ENCODE data around the gene EPAS1.

The EPAS1 gene

DNA sequence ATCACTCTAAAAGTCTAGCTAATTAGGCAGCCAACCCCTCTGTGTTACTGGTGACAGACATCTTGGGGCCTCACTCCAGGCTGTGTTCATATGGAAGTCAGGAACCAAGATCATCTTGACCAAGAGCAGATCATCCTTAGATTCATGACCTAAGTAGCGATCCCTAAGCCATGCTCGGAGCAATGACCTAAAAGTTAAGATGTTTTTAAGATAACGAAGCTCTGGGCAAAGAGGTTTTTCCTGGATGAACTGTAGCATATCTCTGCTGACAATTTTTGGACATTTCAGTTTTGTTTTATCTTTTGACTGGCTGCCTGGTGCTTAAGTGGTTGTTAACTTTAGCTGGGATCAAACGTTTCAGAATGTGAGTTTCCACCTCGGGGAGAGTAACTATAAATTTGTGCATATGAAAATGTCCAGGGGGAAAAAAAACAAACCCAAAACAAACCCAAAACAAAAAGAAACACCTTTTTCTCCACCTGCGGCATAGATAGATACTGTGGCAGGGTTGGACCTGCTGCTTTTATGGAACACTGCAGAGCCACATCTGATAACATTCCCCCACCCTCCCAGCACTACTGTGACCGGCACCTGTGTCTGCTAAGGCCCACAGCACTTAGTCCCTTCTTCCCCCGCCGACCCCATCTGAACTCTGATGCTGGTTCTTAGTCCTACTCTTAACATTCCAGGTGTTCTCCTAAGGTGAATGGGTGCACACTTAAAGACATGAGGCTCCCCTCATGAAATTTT is 45.5 kb downstream of the EPAS1 start:
- DNase-seq, result no peak

DNA sequence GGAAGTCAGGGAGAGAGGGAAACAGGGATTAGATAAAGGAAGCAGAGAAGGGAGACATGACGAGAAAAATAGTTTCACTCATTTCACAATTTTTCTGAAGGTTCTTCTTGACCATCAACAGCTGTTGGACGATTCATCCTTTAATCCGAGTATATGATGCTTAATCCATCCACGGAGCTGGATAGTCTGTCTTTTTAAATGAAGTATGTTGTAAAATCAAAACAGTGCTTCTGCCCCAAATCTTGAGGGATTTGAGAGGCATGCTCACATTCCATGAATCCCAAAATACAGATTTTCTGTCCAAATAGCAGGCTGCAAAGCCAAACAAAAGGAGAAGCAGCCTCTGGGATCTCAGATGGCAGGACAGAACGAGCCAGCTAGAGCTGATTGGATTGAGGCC is 47.5 kb downstream of the EPAS1 start:
- DNase-seq, result no peak

GRCh38 chr2:46345775-46346174 is 48.6 kb downstream of the EPAS1 start:
- no peak for DNase-seq

DNA sequence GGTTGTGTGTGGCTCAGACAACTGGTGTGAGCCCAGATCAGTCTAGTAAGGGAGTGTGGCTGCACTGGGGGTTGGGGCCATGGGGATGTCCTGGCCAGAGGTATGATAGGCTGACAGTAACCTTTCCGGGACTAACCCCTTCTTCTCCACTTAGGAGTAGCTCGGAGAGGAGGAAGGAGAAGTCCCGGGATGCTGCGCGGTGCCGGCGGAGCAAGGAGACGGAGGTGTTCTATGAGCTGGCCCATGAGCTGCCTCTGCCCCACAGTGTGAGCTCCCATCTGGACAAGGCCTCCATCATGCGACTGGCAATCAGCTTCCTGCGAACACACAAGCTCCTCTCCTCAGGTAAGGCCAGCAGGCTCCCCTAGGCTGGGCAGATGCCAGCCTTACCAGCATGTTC is 49.5 kb downstream of the EPAS1 start:
- no peak for DNase-seq

- DNase-seq, result no peak
Observed at GRCh38 chr2:46347648-46348280, 50.6 kb downstream of the EPAS1 start.

DNA sequence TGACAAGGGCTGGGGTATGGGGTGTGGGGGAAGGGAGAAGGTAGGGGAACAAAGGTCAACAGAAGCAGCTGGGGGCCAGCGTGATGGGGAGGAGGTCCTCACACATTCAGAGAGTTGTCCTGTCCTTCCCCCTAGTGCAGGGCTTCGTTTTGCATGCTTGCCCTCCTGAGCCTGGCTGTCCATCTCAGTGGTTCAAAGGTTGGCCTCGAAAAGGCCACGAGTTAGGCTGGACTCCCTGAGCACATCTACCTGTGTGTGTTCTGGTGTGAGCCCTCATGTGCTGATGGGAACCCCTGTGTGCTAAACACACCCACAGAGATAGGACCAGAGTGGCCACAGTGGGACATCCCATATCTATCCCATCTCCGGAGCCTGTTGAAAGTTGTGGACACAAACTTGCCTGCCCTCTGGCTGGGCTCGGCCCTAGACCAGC is 51.9 kb downstream of the EPAS1 start:
- no peak for DNase-seq

DNA sequence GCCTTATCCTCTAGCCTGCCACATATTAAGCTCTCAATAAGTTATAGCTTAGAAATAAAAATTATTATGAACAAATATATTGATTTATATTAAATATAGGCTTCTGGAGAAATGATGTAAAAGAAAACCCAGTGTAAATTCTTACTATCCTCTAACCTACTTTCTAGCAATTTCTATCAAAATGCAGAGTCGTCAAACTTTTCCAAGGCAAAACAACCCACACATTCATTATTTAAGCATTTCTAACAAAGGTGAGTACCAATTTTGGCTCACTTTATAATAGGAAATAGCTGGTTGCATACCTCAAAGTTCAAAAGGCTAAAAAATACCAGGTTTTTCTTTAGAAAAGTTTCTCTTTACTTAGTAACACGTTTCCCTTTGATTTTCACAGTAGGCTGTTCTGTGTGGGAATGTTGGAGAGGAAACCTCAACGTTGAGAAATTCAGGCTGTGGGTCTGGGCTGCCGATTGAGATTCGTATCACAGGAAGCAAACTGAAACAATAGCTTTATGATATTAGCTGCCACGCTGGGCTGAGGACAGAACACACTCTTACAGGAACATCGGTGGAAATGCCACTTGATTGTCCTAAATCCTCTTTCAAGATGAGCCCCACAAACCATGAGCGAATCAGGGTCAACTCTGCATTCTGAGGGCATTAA is 53.0 kb downstream of the EPAS1 start:
- DNase-seq, result peak; percentile 40

DNA sequence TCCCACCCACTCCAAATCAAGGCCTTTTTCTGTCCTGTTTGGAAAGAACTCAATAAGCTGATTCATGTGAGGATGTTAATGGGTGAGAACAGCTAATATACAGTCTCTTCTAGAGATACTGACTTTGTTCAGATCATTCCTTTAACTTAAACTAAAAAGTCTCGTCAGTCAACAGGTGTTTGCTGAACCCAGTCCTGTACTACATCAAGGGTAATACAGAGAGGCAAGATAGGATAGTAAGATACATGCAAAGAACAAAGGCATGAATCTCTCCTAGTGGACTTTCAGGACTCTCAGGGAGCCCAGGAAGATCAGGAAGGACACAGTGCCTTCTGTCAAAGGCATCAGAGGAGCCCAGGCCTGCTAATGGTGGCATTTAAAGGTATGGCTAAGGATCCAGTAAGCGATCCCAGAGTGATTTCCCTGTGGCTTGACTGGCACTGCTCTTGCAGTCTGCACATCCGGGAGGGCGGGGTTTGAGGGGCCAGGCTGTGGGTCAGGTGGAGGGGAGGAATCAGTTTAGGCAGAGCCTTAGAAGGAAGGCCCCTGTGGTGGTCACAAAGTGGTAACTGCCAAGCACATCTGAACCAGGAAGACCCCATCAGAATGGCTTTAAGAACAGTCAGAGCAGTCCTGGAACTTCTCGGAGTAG is 54.0 kb downstream of the EPAS1 start:
- no peak for DNase-seq

DNA sequence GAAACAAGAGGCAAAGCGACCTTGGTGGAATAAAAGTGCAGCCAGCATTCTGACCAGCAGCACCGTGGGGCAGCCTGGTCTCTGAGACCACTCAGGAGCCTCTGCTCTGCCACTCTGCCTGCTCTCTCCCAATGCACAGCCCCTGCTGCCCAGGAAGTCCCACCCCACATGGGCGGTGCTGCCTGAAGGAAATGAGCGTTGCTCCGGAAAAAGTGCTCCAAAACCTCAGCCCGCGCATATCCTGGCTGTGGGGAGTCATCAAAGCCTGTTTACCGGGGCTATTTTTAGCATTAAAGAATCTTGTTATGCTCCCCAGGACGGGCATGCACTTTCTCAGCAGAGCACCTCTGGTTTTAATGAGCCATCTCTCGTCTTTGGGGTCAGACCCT is 54.5 kb downstream of the EPAS1 start:
- peak; percentile 41 for DNase-seq

DNA sequence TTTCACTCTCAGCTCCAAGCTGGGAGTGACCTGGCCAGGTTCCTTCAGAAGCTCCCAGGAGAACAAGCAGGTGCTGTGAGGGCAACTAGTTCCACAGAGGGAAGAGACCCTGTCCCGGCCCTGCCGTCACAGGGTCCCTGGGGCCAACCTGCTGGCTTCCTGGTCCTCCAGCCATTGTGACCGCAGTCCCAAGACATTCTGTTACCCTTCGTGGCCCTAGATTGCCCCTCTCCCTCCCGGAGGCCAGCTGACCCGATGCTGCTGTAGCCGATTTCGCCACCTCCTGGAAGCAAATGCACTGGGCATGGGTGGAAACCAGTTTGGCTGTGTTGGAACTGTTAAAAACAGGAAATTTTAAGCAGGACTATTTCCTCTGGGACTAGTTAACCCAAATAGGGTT is 55.4 kb downstream of the EPAS1 start:
- no peak for DNase-seq

DNA sequence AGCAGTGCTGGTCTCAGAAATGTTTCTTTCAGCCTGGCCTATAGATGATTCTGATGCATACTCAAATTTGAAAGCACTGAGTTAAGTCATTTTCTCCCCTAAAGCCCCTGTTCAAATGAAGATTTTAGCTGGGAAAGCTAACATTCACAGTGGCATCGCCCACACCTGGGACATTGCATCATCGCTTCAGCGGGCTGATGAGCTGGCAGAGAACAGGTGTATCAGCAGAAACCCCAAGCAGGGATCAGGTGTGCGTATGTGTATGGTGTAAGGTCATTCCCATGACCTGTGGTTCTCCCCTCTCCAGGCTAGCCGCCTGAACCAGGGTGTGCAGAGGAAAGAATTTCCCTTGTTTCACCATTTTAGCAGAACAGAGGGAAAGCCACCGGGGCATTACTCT is 56.3 kb downstream of the EPAS1 start:
- DNase-seq, result no peak

DNA sequence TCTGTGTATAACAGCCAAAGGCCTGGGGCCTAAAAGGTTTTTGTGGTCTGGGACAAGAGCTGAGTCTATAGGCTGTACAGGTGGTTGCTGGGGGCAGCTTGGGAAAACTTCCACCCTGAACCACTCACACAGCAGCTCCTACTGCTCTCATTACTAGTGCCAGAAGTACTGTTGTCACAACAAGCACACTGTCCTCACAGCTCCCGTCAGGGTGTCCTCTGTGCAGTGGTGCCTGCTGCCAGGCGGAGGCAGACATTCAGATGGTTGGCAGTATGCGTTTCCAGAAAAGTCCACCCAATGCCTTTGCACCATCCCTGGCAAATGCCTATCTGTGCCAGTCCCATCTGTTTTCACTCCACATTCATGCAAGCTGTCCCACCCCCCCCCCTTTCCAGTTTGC is 58.5 kb downstream of the EPAS1 start:
- DNase-seq, result no peak

- peak; percentile 62 for DNase-seq
Observed at GRCh38 chr2:46356991-46357390, 59.8 kb downstream of the EPAS1 start.

DNA sequence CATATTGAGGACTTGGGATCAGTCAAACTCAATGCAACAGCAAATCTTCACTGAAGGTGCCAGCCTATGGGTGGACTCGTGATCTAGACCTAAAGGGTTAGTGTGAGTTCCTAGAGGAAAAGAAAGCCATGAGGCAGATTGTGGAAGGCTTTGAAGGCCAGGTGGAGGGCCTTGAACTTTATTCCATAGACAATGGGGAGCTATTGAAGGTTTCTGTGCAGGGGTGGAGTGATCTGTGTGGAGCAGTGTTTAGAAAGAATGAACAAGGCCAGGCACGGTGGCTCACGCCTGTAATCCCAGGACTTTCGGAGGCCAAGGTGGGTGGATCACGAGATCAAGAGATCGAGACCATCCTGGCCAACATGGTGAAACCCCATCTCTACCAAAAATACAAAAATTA is 61.5 kb downstream of the EPAS1 start:
- no peak for DNase-seq

DNA sequence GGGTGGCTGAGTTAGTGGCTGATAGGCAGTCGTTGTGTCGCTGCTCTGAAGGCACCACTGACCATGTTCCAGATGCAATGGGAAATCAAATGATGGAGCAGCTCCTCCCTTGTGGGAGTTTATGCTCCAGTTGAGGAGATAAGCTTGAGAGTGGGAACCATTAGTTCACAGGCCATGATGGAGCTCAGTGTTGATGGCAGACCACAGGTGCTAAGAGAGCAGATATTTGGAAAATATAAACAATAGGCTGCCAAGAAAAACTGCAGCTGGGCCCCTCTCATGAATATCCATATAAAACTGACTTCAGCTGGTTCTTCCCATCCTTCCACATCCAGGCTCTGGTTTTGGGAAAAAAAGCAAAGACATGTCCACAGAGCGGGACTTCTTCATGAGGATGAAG is 63.1 kb downstream of the EPAS1 start:
- DNase-seq, result no peak

- DNase-seq, result peak; percentile 41
Observed at GRCh38 chr2:46361920-46362666, 64.9 kb downstream of the EPAS1 start.

GRCh38 chr2:46362667-46363012 is 65.4 kb downstream of the EPAS1 start:
- DNase-seq, result no peak

- peak; percentile 53 for DNase-seq
Observed at GRCh38 chr2:46363535-46364170, 66.4 kb downstream of the EPAS1 start.

DNA sequence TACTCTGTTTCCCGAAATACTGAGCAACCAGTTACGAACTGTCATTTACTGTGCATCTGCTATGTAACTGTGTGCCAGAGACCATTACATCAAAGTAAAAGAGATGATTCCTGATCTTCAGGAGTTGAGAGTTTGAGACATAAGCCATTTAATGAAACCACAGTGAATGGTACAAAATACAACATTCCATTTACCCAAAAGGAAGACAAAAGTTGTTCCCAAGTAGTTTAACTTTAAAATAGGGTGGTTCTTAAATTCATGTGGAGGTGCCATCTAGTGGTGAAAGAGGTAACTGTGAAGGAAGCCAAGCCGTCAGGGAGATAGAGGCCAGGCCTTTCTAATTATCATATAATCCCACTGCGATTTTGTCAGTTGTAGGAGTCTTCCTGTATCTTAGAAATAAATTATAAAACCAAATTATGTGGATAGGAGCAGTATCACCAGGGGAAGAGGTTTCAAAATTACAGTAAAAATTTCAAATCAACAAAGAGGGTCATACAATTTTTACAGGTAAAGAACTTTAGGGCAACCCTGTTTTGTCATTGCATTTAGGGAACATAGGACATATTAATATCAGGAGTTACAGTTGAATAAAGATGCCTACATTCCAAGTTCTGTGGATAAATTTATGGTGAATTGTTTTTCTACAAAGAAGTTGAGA is 67.7 kb downstream of the EPAS1 start:
- peak; percentile 82 for DNase-seq

- peak; percentile 42 for DNase-seq
Observed at GRCh38 chr2:46365913-46366667, 68.9 kb downstream of the EPAS1 start.

DNA sequence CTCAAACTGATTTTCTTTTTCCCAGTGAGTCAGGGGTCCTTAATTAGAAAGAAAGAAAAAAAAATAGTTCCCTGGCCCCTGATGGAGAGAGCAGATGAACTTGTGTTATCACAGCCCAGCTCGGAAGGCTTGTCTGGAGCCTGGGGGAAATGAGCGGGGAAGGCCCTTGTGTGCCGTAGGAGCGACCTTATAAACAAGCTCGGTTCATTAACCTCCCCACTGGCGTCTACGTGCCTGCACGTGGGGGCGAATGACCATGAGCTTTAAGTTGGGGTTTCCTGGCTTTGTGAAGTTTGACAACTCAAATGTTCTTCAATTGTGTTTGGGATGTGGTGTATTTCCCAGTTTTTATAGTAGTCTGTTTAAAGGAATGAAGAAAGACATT is 69.5 kb downstream of the EPAS1 start:
- DNase-seq, result no peak
